Stimulated activated CD8-positive, alpha-beta memory T cell treated with anti-CD3 and anti-CD28 coated beads, Interleukin-15, amount 100 ng/mL, for 48 hours (primary cell): ENCODE results near the gene SLC43A3.
A peak's percentile ranks its signal among the peaks of the same experiment; 100 is the strongest.

Experiments used
- DNase-seq, 2 donors: peaks; one replicate each; pipeline ENCODE4 v3.0.0-alpha.2; 2020; ENCODE audit warnings: low read depth in 2 of 2

SLC43A3 gene

GRCh38 chr11:57426929-57427726 is at the start of gene SLC43A3:
Gene SLC43A3, minus strand, starts transcription at chr11:57427121. Its CDS starts 949 bp downstream, at chr11:57426172.
- peak; percentile 78 to 81 for DNase-seq

- DNase-seq = no peak
Observed at GRCh38 chr11:57476047-57476756, 49.3 kb upstream of the SLC43A3 start.

GRCh38 chr11:57475671-57476046 is 48.7 kb upstream of the SLC43A3 start:
- DNase-seq = no peak

- DNase-seq = no peak
Observed at GRCh38 chr11:57475191-57475590, 48.3 kb upstream of the SLC43A3 start.

- no peak for DNase-seq
Observed at GRCh38 chr11:57474803-57475115, 47.8 kb upstream of the SLC43A3 start.

- DNase-seq = peak; percentile 30 to 32
Observed at GRCh38 chr11:57474017-57474802, 47.3 kb upstream of the SLC43A3 start.

GRCh38 chr11:57473285-57473841 is 46.4 kb upstream of the SLC43A3 start:
- no peak for DNase-seq

GRCh38 chr11:57471496-57471895 is 44.6 kb upstream of the SLC43A3 start:
- DNase-seq = no peak

- no peak for DNase-seq
Observed at GRCh38 chr11:57469268-57469667, 42.3 kb upstream of the SLC43A3 start.

GRCh38 chr11:57468276-57468675 is 41.4 kb upstream of the SLC43A3 start:
- DNase-seq = no peak

GRCh38 chr11:57467508-57468157 is 40.7 kb upstream of the SLC43A3 start:
- no peak for DNase-seq

- no peak for DNase-seq
Observed at GRCh38 chr11:57466680-57467079, 39.8 kb upstream of the SLC43A3 start.

GRCh38 chr11:57464539-57465181 is 37.7 kb upstream of the SLC43A3 start:
- DNase-seq = no peak

GRCh38 chr11:57463671-57464538 is 37.0 kb upstream of the SLC43A3 start:
- no peak for DNase-seq

GRCh38 chr11:57462597-57462996 is 35.7 kb upstream of the SLC43A3 start:
- DNase-seq = no peak

- DNase-seq = no peak
Observed at GRCh38 chr11:57461841-57462489, 35.0 kb upstream of the SLC43A3 start.

- no peak for DNase-seq
Observed at GRCh38 chr11:57460758-57461749, 34.1 kb upstream of the SLC43A3 start.

- DNase-seq = peak; percentile 14 to 29
Observed at GRCh38 chr11:57460022-57460757, 33.3 kb upstream of the SLC43A3 start, which contains the start of gene RTN4RL2. Gene RTN4RL2, plus strand, starts transcription at chr11:57460528. Its CDS starts 338 bp downstream, at chr11:57460866.
